Measurements from ENCODE around the gene GRK2. TPM values are rescaled to one million over a fixed set of nuclear protein-coding genes. Genes with fewer than 3 reads are reported as not detected.

GRK2 gene
- total and polyA plus RNA-seq, 2 of the 8 experiments (the other 6 are each of a cell fraction or from before 2014, with no cell fraction given) = 47.3 to 49.7 TPM

GRCh38 chr11:67317888-67318555 is 51.7 kb downstream of the GRK2 start:
- peaks cover 0 to 2% of the 10 kb centered on the region in 2 experiments for H4K20me1 ChIP-seq (replicated peaks in 1 of 2; ENCODE audit: control insufficient read depth in 1 of 2, insufficient read depth in 2 of 2, low read length in 2 of 2)
- no peak for DNase-seq (ENCODE audit: low read depth in 1 of 2, low spot score in 2 of 2)
- no peak overlapping the region for H3K14ac ChIP-seq (ENCODE audit: insufficient read length)
- H4K5ac ChIP-seq (ENCODE audit: insufficient read length, low read depth, low read length) = no peak overlapping the region
- no peak overlapping the region for H2BK15ac ChIP-seq (ENCODE audit: low read length)
- H3K18ac ChIP-seq (ENCODE audit: extremely low read depth, low read length) = no peak overlapping the region
- H3K4me3 ChIP-seq (ENCODE audit: extremely low read depth in 1 of 4, insufficient read depth in 2 of 4, low read depth in 3 of 4, low read length in 4 of 4) = peak overlapping the region; percentile 36 to 89 (median 68)
- no peaks in the 10 kb centered on the region for H3K79me1 ChIP-seq (ENCODE audit: low read depth, low read length)
- H3K4ac ChIP-seq (replicated peaks; ENCODE audit: insufficient read length, low read depth, low read length) = no peak overlapping the region
- H3K27me3 ChIP-seq (replicated peaks in 1 of 4; ENCODE audit: control insufficient read depth in 3 of 4, extremely low read depth in 1 of 4, insufficient read depth in 3 of 4, low read length in 3 of 4) = peaks cover 5 to 16% (median 11%) of the 10 kb centered on the region in 4 experiments; a peak in 6 of 7 replicates
- H3K9ac ChIP-seq (replicated peaks in 1 of 4; ENCODE audit: extremely low read depth in 1 of 4, low read depth in 3 of 4, low read length in 3 of 4) = peak overlapping the region in 3 of 4 experiments; percentile 13 to 53 (median 39); a peak in 4 of 7 replicates
- no peak for FAIRE-seq
- no peak overlapping the region for H2BK5ac ChIP-seq (ENCODE audit: low read depth, low read length)
- no peaks in the 10 kb centered on the region for H3K36me3 ChIP-seq (ENCODE audit: control insufficient read depth in 2 of 4, insufficient read depth in 4 of 4, low read length in 3 of 4)
- no peak overlapping the region for H3K23ac ChIP-seq (ENCODE audit: insufficient read length)
- H3K27ac ChIP-seq (ENCODE audit: low read depth, low read length) = no peak overlapping the region
- no peak overlapping the region for H2BK120ac ChIP-seq (replicated peaks; ENCODE audit: low read depth, low read length)
- H2AFZ ChIP-seq (ENCODE audit: low read length) = 0 out of 2 replicates have a peak overlapping the region, but pooled peaks have one; percentile 54
- H2BK12ac ChIP-seq (ENCODE audit: low read depth, low read length) = no peak overlapping the region
- no peak overlapping the region for H3K56ac ChIP-seq (replicated peaks; ENCODE audit: insufficient read length, low read depth, low read length)
- H3K9me3 ChIP-seq (ENCODE audit: insufficient read depth in 2 of 2, low read depth in 1 of 2, low read length in 1 of 2) = no peaks in the 10 kb centered on the region
- H4K91ac ChIP-seq (replicated peaks; ENCODE audit: insufficient read length, low read length) = no peak overlapping the region
- H3K4me1 ChIP-seq (replicated peaks in 1 of 4; ENCODE audit: control insufficient read depth in 3 of 4, insufficient read depth in 4 of 4, low read length in 3 of 4) = peaks cover 0 to 3% (median 0%) of the 10 kb centered on the region in 4 experiments; a peak in 2 of 7 replicates
- CTCF ChIA-PET (ENCODE audit: partially characterized antibody) = interaction anchor here (0.5 to 11.4 kb wide), 32 partner anchors 9 to 264 kb away, joined by 3 to 186 read pairs (median 4); partner anchors contain the start of genes ANKRD13D, GRK2, POLD4 and SSH3
- no peak overlapping the region for H2AK5ac ChIP-seq (ENCODE audit: low read depth, low read length)
- 6% methylated on average over 52 of the region's 53 CpGs; no CpG with 5 or more reads in 1 of the 2 experiments for WGBS, 2 experiments (ENCODE audit: extremely low coverage in 1 of 2, insufficient coverage in 1 of 2, insufficient read length in 1 of 2, insufficient replicate concordance in 2 of 2, low coverage in 1 of 2, low lambda C conversion rate in 2 of 2, missing lambda C conversion rate in 1 of 2)
- no peak overlapping the region for H4K8ac ChIP-seq (ENCODE audit: extremely low read depth, insufficient read depth, low read length)
- H3K79me2 ChIP-seq (ENCODE audit: control insufficient read depth in 1 of 2, insufficient read depth in 2 of 2, low read length in 2 of 2) = no peaks in the 10 kb centered on the region
- no peak overlapping the region for H2BK20ac ChIP-seq (ENCODE audit: low read length)
- H3K23me2 ChIP-seq (ENCODE audit: low read depth, low read length) = peaks cover 3% of the 10 kb centered on the region; the same call in 1 of the 2 replicates
- POLR2A ChIA-PET (ENCODE audit: partially characterized antibody) = interaction anchor here (1.2 to 2.4 kb wide), 6 partner anchors 11 to 78 kb away, joined by 3 to 10 read pairs (median 8); partner anchors contain the start of gene SSH3
- H3K4me2 ChIP-seq (ENCODE audit: insufficient read depth in 1 of 2, low read depth in 2 of 2, low read length in 2 of 2) = peak overlapping the region; percentile 68 to 86
- TF ChIP-seq POLR2AphosphoS5 (IDR thresholded peaks at IDR 0.05; ENCODE audit: low read depth, low read length) (no peak), KDM4A (IDR thresholded peaks at IDR 0.05; ENCODE audit: low read depth, low read length, severe bottlenecking) (peak; percentile 65), NANOG (IDR thresholded peaks at IDR 0.05; ENCODE audit: insufficient read depth, low read depth, low read length, poor library complexity, severe bottlenecking) (no peak), SIN3A (conservative IDR thresholded peaks at IDR 0.05 in 1 of 2, IDR thresholded peaks at IDR 0.05 in 1 of 2; ENCODE audit: low read depth in 1 of 2, low read length in 2 of 2) (peak in 1 of 2 experiments; percentile 17; a peak in 1 of 4 replicates), SP4 (IDR thresholded peaks at IDR 0.05; ENCODE audit: low read length) (no peak), ATF2 (IDR thresholded peaks at IDR 0.05; ENCODE audit: low read length) (no peak), TBP (IDR thresholded peaks at IDR 0.05; ENCODE audit: low read depth, low read length) (0 out of 2 replicates have a peak, but pooled peaks have one; percentile 1), ATF3 (IDR thresholded peaks at IDR 0.05; ENCODE audit: insufficient read depth, low read depth, low read length) (no peak), RFX5 (IDR thresholded peaks at IDR 0.05; ENCODE audit: borderline replicate concordance, low read depth, low read length) (no peak)

Data from H1 (cell line).